Measurements from ENCODE around the gene SIRT1. TPM values are rescaled to one million over a fixed set of nuclear protein-coding genes. Genes with fewer than 3 reads are reported as not detected.
A peak's percentile ranks its signal among the peaks of the same experiment; 100 is the strongest.

SIRT1 gene
- total and polyA plus RNA-seq, 9 of the 15 experiments (the other 6 are each of a cell fraction or from before 2014, with no cell fraction given): 7.8 to 25.8 (median 19.1) TPM

DNA sequence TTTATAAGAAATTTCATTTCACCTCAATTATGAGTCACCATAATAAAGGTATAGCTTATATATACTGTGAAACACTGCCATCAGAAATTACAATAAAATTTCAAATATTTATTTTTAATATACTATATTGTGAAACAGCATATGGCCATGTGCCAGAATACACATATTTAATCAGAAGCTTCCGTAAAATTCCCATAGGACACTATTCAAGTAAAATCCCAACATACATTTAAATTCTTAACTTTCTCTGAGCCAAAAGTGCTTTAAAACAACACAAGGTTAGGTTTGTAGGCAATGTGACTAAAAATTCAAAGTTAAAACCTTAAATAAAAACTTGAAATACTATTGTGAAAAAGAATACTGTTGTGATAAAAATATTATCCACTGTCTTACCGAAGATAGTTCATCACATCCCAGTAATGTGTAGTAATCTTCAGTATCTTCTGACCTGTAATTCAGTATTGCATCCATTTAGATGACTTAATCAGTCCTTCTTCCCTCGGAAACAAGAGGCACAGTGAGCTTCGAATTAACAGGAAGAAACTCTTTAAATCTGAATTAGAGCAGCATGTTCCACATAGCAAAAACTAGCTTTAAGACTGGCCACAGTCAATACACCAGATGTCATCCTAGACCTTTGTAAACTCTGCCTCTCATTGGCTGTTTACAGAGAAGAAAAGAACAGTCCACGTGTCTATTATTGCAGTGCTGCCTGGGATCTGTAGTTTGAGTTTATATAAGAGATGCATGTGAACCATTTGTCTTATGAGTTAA lies 46.7 kb upstream of the SIRT1 start, which contains the start of gene DNAJC12 (continued):
- TF ChIP-seq, protein P1, sequence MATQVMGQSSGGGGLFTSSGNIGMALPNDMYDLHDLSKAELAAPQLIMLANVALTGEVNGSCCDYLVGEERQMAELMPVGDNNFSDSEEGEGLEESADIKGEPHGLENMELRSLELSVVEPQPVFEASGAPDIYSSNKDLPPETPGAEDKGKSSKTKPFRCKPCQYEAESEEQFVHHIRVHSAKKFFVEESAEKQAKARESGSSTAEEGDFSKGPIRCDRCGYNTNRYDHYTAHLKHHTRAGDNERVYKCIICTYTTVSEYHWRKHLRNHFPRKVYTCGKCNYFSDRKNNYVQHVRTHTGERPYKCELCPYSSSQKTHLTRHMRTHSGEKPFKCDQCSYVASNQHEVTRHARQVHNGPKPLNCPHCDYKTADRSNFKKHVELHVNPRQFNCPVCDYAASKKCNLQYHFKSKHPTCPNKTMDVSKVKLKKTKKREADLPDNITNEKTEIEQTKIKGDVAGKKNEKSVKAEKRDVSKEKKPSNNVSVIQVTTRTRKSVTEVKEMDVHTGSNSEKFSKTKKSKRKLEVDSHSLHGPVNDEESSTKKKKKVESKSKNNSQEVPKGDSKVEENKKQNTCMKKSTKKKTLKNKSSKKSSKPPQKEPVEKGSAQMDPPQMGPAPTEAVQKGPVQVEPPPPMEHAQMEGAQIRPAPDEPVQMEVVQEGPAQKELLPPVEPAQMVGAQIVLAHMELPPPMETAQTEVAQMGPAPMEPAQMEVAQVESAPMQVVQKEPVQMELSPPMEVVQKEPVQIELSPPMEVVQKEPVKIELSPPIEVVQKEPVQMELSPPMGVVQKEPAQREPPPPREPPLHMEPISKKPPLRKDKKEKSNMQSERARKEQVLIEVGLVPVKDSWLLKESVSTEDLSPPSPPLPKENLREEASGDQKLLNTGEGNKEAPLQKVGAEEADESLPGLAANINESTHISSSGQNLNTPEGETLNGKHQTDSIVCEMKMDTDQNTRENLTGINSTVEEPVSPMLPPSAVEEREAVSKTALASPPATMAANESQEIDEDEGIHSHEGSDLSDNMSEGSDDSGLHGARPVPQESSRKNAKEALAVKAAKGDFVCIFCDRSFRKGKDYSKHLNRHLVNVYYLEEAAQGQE (IDR thresholded peaks at IDR 0.05; ENCODE audit: borderline replicate concordance): peak; percentile 74; the same call in 1 of the 2 replicates
- TF ChIP-seq, protein P1 (CRISPR knock-in tag; IDR thresholded peaks at IDR 0.05; ENCODE audit: low read depth): no peak
- TF ChIP-seq SAFB2 (IDR thresholded peaks at IDR 0.05; ENCODE audit: borderline replicate concordance, low read depth, low read length, severe bottlenecking): no peak
- no peak for TF ChIP-seq CEBPG (CRISPR knock-in tag; IDR thresholded peaks at IDR 0.05)
- TF ChIP-seq CEBPG (tag; conservative IDR thresholded peaks at IDR 0.05 in 1 of 2, IDR thresholded peaks at IDR 0.05 in 1 of 2): peak; percentile 3 to 71; a peak in 3 of 4 replicates
- no peak for TF ChIP-seq TSC22D4 (tag; IDR thresholded peaks at IDR 0.05)
- TF ChIP-seq NR2C1 (IDR thresholded peaks at IDR 0.05): peak; percentile 15; the same call in 1 of the 2 replicates
- peak; percentile 65; the same call in 1 of the 2 replicates for TF ChIP-seq NR2C1 (tag; IDR thresholded peaks at IDR 0.05)
- TF ChIP-seq SMARCB1 (IDR thresholded peaks at IDR 0.05; ENCODE audit: insufficient read length, low read depth): no peak
- no peak for TF ChIP-seq CHD4 (IDR thresholded peaks at IDR 0.05; ENCODE audit: insufficient read depth, insufficient replicate concordance, low read depth, low read length, poor library complexity, severe bottlenecking)
- TF ChIP-seq MEIS2 (IDR thresholded peaks at IDR 0.05; ENCODE audit: partially characterized antibody): no peak
- peak; percentile 74 for TF ChIP-seq NFIC (IDR thresholded peaks at IDR 0.05)
- peak; percentile 35; the same call in 1 of the 2 replicates for TF ChIP-seq FOXM1 (IDR thresholded peaks at IDR 0.05; ENCODE audit: low read depth)
- TF ChIP-seq FOXM1 (CRISPR knock-in tag; IDR thresholded peaks at IDR 0.05; ENCODE audit: low read depth): no peak
- peak; percentile 80; the same call in 1 of the 2 replicates for TF ChIP-seq ATF7 (IDR thresholded peaks at IDR 0.05)
- peak; percentile 29 for TF ChIP-seq FOS (IDR thresholded peaks at IDR 0.05; ENCODE audit: extremely low read depth, insufficient read length)
- TF ChIP-seq ADNP (tag; IDR thresholded peaks at IDR 0.05): no peak
- no peak for TF ChIP-seq SRF (CRISPR knock-in tag; IDR thresholded peaks at IDR 0.05)
- no peak for TF ChIP-seq GTF2A2 (tag; IDR thresholded peaks at IDR 0.05)

Measured in K562 (cell line).